ENCODE results near the gene VAV2.

VAV2 gene

GRCh38 chr9:133715295-133715865 is 276.7 kb downstream of the VAV2 start:
- no peak for DNase-seq

GRCh38 chr9:133714606-133715294 is 277.4 kb downstream of the VAV2 start:
- DNase-seq, result no peak

- no peak for DNase-seq
Observed at GRCh38 chr9:133713960-133714495, 278.1 kb downstream of the VAV2 start.

- no peak for DNase-seq
Observed at GRCh38 chr9:133713150-133713959, 278.8 kb downstream of the VAV2 start.

GRCh38 chr9:133712221-133713100 is 279.7 kb downstream of the VAV2 start:
- DNase-seq, result no peak

Measured in activated CD4-positive, alpha-beta T cell treated with anti-CD3 and anti-CD28 coated beads, Interleukin-2, Interleukin-6, amounts not matched to agents 100 ng/mL and 50 ng/mL, durations not matched to agents 16 hours and 8 hours (primary cell).